Activated CD4-positive, alpha-beta T cell treated with anti-CD3 and anti-CD28 coated beads, Interleukin-2, amount 10 ng/mL, durations not matched to agents 7 days and 5 days (primary cell): ENCODE data around the gene AADACL4. TPM values are rescaled to one million over a fixed set of nuclear protein-coding genes. Genes with fewer than 3 reads are reported as not detected.
"Not testable (repeated sequence)": the region's sequence is repeated elsewhere in the genome, so short reads cannot be mapped to it uniquely, and the experiment has no call there.

Source experiments
- CTCF ChIA-PET: fragments of 350-600 bp; sonication (Branson Sonifier 250); formaldehyde crosslinking; loops from one replicate; lab custom pipeline; 2021; ENCODE audit warnings: antibody characterized with exemption; lab: Charles Lee
- POLR2A ChIA-PET: fragments of 350-600 bp; sonication (Branson Sonifier 250); formaldehyde crosslinking; loops from one replicate; lab custom pipeline; 2021; ENCODE audit warnings: antibody characterized with exemption; lab: Charles Lee
- DNase-seq: peaks from one replicate; pipeline ENCODE4 v3.0.0-alpha.2; 2020
- H3K27ac Mint-ChIP-seq: one replicate; pipeline ENCODE4 v1.8.0; 2021; ENCODE audit warnings: mild to moderate bottlenecking, moderate library complexity, mixed read lengths
- H3K27me3 Mint-ChIP-seq: one replicate; pipeline ENCODE4 v1.8.0; 2021; ENCODE audit warnings: mixed read lengths
- H3K36me3 Mint-ChIP-seq: one replicate; pipeline ENCODE4 v1.8.0; 2021; ENCODE audit warnings: low read depth, mixed read lengths
- H3K4me1 Mint-ChIP-seq: one replicate; pipeline ENCODE4 v1.8.0; 2021; ENCODE audit warnings: mixed read lengths
- H3K4me3 Mint-ChIP-seq: one replicate; pipeline ENCODE4 v1.8.0; 2021; ENCODE audit warnings: mild to moderate bottlenecking, moderate library complexity, mixed read lengths
- H3K9me3 Mint-ChIP-seq: one replicate; pipeline ENCODE4 v1.8.0; 2021; ENCODE audit warnings: mixed read lengths
- total RNA-seq, 2 experiments: library from RNA; stranded (reverse); gene quantifications; one replicate each; pipeline ENCODE4 v1.2.3, GENCODE V29; 2021

The AADACL4 gene
- total RNA-seq, 2 experiments from 2014 or later = not detected

- POLR2A ChIA-PET = no interaction called here
- peaks cover 6% of the 10 kb centered on the region for H3K27me3 Mint-ChIP-seq
- H3K27ac Mint-ChIP-seq = no peak overlapping the region
- H3K4me1 Mint-ChIP-seq = peaks cover 4% of the 10 kb centered on the region
- CTCF ChIA-PET = no interaction called here
- no peak for DNase-seq
- no peak overlapping the region for H3K4me3 Mint-ChIP-seq
- peaks cover 29% of the 10 kb centered on the region for H3K9me3 Mint-ChIP-seq
- H3K36me3 Mint-ChIP-seq = peaks cover 7% of the 10 kb centered on the region
Observed at GRCh38 chr1:12636098-12636950, 7.6 kb upstream of the AADACL4 start.

- DNase-seq = no peak
- Mint-ChIP-seq H3K27me3 (peaks cover 3% of the 10 kb centered on the region), H3K4me1 (peaks cover 4% of the 10 kb centered on the region), H3K9me3 (peaks cover 34% of the 10 kb centered on the region), H3K36me3 (peaks cover 7% of the 10 kb centered on the region), H3K4me3 (no peak overlapping the region), H3K27ac (no peak overlapping the region)
- CTCF ChIA-PET = interaction anchor here (0.6 to 0.7 kb wide), 2 partner anchors 343 to 521 kb away, joined by 3 read pairs; no protein-coding TSS in a partner anchor
- POLR2A ChIA-PET = no interaction called here
Observed at GRCh38 chr1:12637693-12638092, 6.2 kb upstream of the AADACL4 start.

GRCh38 chr1:12640237-12640957 is 3.5 kb upstream of the AADACL4 start:
- Mint-ChIP-seq H3K27ac (no peak overlapping the region), H3K4me1 (no peaks in the 10 kb centered on the region), H3K27me3 (peaks cover 3% of the 10 kb centered on the region), H3K4me3 (no peak overlapping the region), H3K9me3 (peaks cover 34% of the 10 kb centered on the region), H3K36me3 (peaks cover 7% of the 10 kb centered on the region)
- DNase-seq = no peak
- CTCF ChIA-PET = interaction anchor here (1.0 to 1.2 kb wide), 2 partner anchors 9 to 257 kb away, joined by 3 read pairs; no protein-coding TSS in a partner anchor
- POLR2A ChIA-PET = no interaction called here

GRCh38 chr1:12640958-12641272 is 3.0 kb upstream of the AADACL4 start:
- H3K27me3 Mint-ChIP-seq = peaks cover 3% of the 10 kb centered on the region
- no peaks in the 10 kb centered on the region for H3K4me1 Mint-ChIP-seq
- H3K4me3 Mint-ChIP-seq = no peak overlapping the region
- CTCF ChIA-PET = interaction anchor here (1.0 to 1.2 kb wide), 2 partner anchors 10 to 258 kb away, joined by 3 read pairs; no protein-coding TSS in a partner anchor
- H3K27ac Mint-ChIP-seq = no peak overlapping the region
- no peak for DNase-seq
- peaks cover 7% of the 10 kb centered on the region for H3K36me3 Mint-ChIP-seq
- peaks cover 34% of the 10 kb centered on the region for H3K9me3 Mint-ChIP-seq
- POLR2A ChIA-PET = no interaction called here

- POLR2A ChIA-PET = no interaction called here
Observed at GRCh38 chr1:12643079-12643478, 806 bp upstream of the AADACL4 start.

GRCh38 chr1:12644237-12644636 is 352 bp downstream of the AADACL4 start:
- H3K9me3 Mint-ChIP-seq = peaks cover 27% of the 10 kb centered on the region
- DNase-seq = no peak
- H3K27me3 Mint-ChIP-seq = peaks cover 9% of the 10 kb centered on the region
- POLR2A ChIA-PET = no interaction called here
- H3K27ac Mint-ChIP-seq = no peak overlapping the region
- peaks cover 7% of the 10 kb centered on the region for H3K36me3 Mint-ChIP-seq
- no peak overlapping the region for H3K4me3 Mint-ChIP-seq
- CTCF ChIA-PET = interaction anchor here (0.6 to 1.3 kb wide), 2 partner anchors 14 to 375 kb away, joined by 3 read pairs; no protein-coding TSS in a partner anchor
- no peaks in the 10 kb centered on the region for H3K4me1 Mint-ChIP-seq

More at GRCh38 chr1:12643079-12643478, 806 bp upstream of the AADACL4 start:
- Mint-ChIP-seq H3K27me3 (peaks cover 3% of the 10 kb centered on the region), H3K36me3 (peaks cover 7% of the 10 kb centered on the region), H3K4me3 (no peak overlapping the region), H3K9me3 (peaks cover 30% of the 10 kb centered on the region), H3K4me1 (no peaks in the 10 kb centered on the region), H3K27ac (no peak overlapping the region)
- DNase-seq = no peak
- CTCF ChIA-PET = interaction anchor here (0.7 to 1.3 kb wide), 2 partner anchors 15 to 948 kb away, joined by 3 to 4 read pairs; no protein-coding TSS in a partner anchor

- no peak for DNase-seq
- Mint-ChIP-seq H3K4me1 (no peaks in the 10 kb centered on the region), H3K27me3 (peaks cover 9% of the 10 kb centered on the region), H3K4me3 (no peak overlapping the region), H3K36me3 (peaks cover 7% of the 10 kb centered on the region), H3K9me3 (peaks cover 21% of the 10 kb centered on the region), H3K27ac (no peak overlapping the region)
- ChIA-PET CTCF (interaction anchor here (0.6 kb wide), 1 partner anchor 375 kb away, joined by 3 read pairs; no protein-coding TSS in a partner anchor), POLR2A (no interaction called here)
Observed at GRCh38 chr1:12644829-12645228, 944 bp downstream of the AADACL4 start.

GRCh38 chr1:12645401-12645800 is 1.5 kb downstream of the AADACL4 start:
- H3K4me3 Mint-ChIP-seq, H3K27ac Mint-ChIP-seq, H3K4me1 Mint-ChIP-seq, H3K27me3 Mint-ChIP-seq, DNase-seq, POLR2A ChIA-PET, H3K36me3 Mint-ChIP-seq: not testable (repeated sequence)
- CTCF ChIA-PET = interaction anchor here (1.1 kb wide), 1 partner anchor 14 kb away, joined by 3 read pairs; no protein-coding TSS in a partner anchor
- H3K9me3 Mint-ChIP-seq = peaks cover 15% of the 10 kb centered on the region

GRCh38 chr1:12648741-12649140 is 4.9 kb downstream of the AADACL4 start:
- CTCF ChIA-PET = no interaction called here
- POLR2A ChIA-PET = no interaction called here
- no peak for DNase-seq
- no peak overlapping the region for H3K27ac Mint-ChIP-seq
- H3K9me3 Mint-ChIP-seq = no peaks in the 10 kb centered on the region
- H3K36me3 Mint-ChIP-seq = no peaks in the 10 kb centered on the region
- H3K27me3 Mint-ChIP-seq = peaks cover 10% of the 10 kb centered on the region
- H3K4me1 Mint-ChIP-seq = no peaks in the 10 kb centered on the region
- H3K4me3 Mint-ChIP-seq = no peak overlapping the region

GRCh38 chr1:12649971-12650421 is 6.1 kb downstream of the AADACL4 start:
- ChIA-PET POLR2A (no interaction called here), CTCF (interaction anchor here (1.6 kb wide), 1 partner anchor 9 kb away, joined by 7 read pairs; no protein-coding TSS in a partner anchor)
- Mint-ChIP-seq H3K27ac (no peak overlapping the region), H3K4me1 (no peaks in the 10 kb centered on the region), H3K36me3 (no peaks in the 10 kb centered on the region), H3K4me3 (no peak overlapping the region), H3K27me3 (peaks cover 10% of the 10 kb centered on the region), H3K9me3 (no peaks in the 10 kb centered on the region)
- no peak for DNase-seq

GRCh38 chr1:12654004-12654567 is 10.2 kb downstream of the AADACL4 start:
- no peak overlapping the region for H3K4me3 Mint-ChIP-seq
- no peaks in the 10 kb centered on the region for H3K36me3 Mint-ChIP-seq
- no peak overlapping the region for H3K27ac Mint-ChIP-seq
- POLR2A ChIA-PET = no interaction called here
- DNase-seq = no peak
- H3K4me1 Mint-ChIP-seq = peaks cover 9% of the 10 kb centered on the region
- H3K27me3 Mint-ChIP-seq = peaks cover 11% of the 10 kb centered on the region
- CTCF ChIA-PET = no interaction called here
- H3K9me3 Mint-ChIP-seq = no peaks in the 10 kb centered on the region

- no peak overlapping the region for H3K27ac Mint-ChIP-seq
- ChIA-PET CTCF (no interaction called here), POLR2A (no interaction called here)
- H3K27me3 Mint-ChIP-seq = peaks cover 10% of the 10 kb centered on the region
- DNase-seq = no peak
- no peaks in the 10 kb centered on the region for H3K36me3 Mint-ChIP-seq
- no peaks in the 10 kb centered on the region for H3K9me3 Mint-ChIP-seq
- peaks cover 9% of the 10 kb centered on the region for H3K4me1 Mint-ChIP-seq
- H3K4me3 Mint-ChIP-seq = no peak overlapping the region
Observed at GRCh38 chr1:12654657-12655056, 10.8 kb downstream of the AADACL4 start.
